ENCODE results near the gene ANKH.
"Not testable (repeated sequence)": the region's sequence is repeated elsewhere in the genome, so short reads cannot be mapped to it uniquely, and the experiment has no call there.

Gene ANKH

GRCh38 chr5:14840624-14841023 lies 31.0 kb downstream of the ANKH start (continued):
- TF ChIP-seq CSRNP3 (CRISPR knock-in tag; IDR thresholded peaks at IDR 0.05) (no peak), RARB (CRISPR knock-in tag; IDR thresholded peaks at IDR 0.05) (no peak), ZNF565 (CRISPR knock-in tag; conservative IDR thresholded peaks at IDR 0.05; ENCODE audit: low read depth) (no peak), ZFP30 (CRISPR knock-in tag; IDR thresholded peaks at IDR 0.05) (no peak)

- no peak for ATAC-seq
- no peak for TF ChIP-seq ZNF70 (CRISPR knock-in tag; IDR thresholded peaks at IDR 0.05)
- TF ChIP-seq POU6F1 (CRISPR knock-in tag; IDR thresholded peaks at IDR 0.05; ENCODE audit: borderline replicate concordance, low read depth): no peak
- TF ChIP-seq ZFP3 (CRISPR knock-in tag; IDR thresholded peaks at IDR 0.05): no peak
- no peak for TF ChIP-seq CSDC2 (CRISPR knock-in tag; IDR thresholded peaks at IDR 0.05)
- TF ChIP-seq OSR1 (CRISPR knock-in tag; IDR thresholded peaks at IDR 0.05): no peak
- no peak for TF ChIP-seq CSRNP3 (CRISPR knock-in tag; IDR thresholded peaks at IDR 0.05)
- no peak for TF ChIP-seq ZC3H10 (CRISPR knock-in tag; IDR thresholded peaks at IDR 0.05)
- no peak for TF ChIP-seq SNAI2 (CRISPR knock-in tag; IDR thresholded peaks at IDR 0.05)
- TF ChIP-seq ZNF565 (CRISPR knock-in tag; conservative IDR thresholded peaks at IDR 0.05; ENCODE audit: low read depth): no peak
- TF ChIP-seq ZFP30 (CRISPR knock-in tag; IDR thresholded peaks at IDR 0.05): no peak
- TF ChIP-seq PPARA (CRISPR knock-in tag; IDR thresholded peaks at IDR 0.05; ENCODE audit: borderline replicate concordance): no peak
- no peak for TF ChIP-seq ESRRG (CRISPR knock-in tag; IDR thresholded peaks at IDR 0.05)
- no peak for TF ChIP-seq CREB5 (CRISPR knock-in tag; IDR thresholded peaks at IDR 0.05; ENCODE audit: low read depth)
- no peak for TF ChIP-seq TCF4 (CRISPR knock-in tag; IDR thresholded peaks at IDR 0.05; ENCODE audit: borderline replicate concordance)
- TF ChIP-seq TOX (CRISPR knock-in tag; IDR thresholded peaks at IDR 0.05; ENCODE audit: borderline replicate concordance): no peak
- TF ChIP-seq ZNF8 (CRISPR knock-in tag; IDR thresholded peaks at IDR 0.05): no peak
- no peak for TF ChIP-seq GLIS3 (CRISPR knock-in tag; IDR thresholded peaks at IDR 0.05)
- TF ChIP-seq BACH2 (CRISPR knock-in tag; IDR thresholded peaks at IDR 0.05; ENCODE audit: borderline replicate concordance): no peak
- TF ChIP-seq PATZ1 (CRISPR knock-in tag; IDR thresholded peaks at IDR 0.05; ENCODE audit: borderline replicate concordance): no peak
These were observed 32.9 kb downstream of the ANKH start for GRCh38 chr5:14838396-14839319.

- ATAC-seq: not testable (repeated sequence)
These were observed 34.0 kb downstream of the ANKH start for GRCh38 chr5:14837423-14838122.

Data from SK-N-SH treated with all-trans-retinoic acid at 6 μM for 48 hours (cell line).